ENCODE measurements around the gene LONP2.
"Not testable (repeated sequence)": the region's sequence is repeated elsewhere in the genome, so short reads cannot be mapped to it uniquely, and the experiment has no call there.

LONP2 gene

DNA sequence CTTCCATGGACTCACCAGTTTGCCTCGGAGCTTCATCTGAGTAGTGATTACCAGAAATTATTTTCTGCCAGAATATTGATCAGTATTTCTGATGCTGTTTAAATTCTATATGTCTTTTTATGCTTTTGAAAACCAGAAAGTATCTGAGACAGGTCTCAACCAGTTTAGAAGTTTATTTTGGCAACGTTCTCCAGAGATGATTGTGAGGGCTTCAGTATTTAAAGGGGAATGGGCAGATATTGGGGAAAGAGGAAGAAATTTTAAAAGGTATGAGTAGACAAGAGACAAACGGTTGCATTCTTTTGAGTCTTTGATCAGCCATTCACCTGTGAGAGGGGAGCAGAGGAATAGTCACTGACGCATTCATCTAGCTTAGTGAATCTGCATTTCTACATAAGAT is 47.7 kb downstream of the LONP2 start:
- DNase-seq: no peak

DNA sequence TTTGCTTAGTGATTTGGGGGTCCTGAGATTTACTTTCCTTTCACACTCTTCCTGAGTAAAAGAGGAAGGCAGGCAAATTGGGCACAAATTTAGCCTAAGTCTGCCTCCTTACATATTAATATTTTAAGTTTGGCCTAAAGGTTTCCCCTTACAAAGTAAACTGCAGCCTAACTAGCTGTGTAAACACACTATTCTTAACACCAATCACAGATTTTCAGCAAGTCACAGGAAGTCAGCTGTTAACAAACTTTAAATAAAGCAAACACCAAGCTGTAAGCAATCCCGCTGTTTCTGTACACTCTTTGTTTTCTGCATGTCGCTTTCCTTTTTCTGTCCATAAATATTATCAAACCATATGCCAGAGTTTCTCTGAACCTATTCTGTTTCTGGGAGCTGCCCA is 48.4 kb downstream of the LONP2 start:
- DNase-seq: no peak

DNA sequence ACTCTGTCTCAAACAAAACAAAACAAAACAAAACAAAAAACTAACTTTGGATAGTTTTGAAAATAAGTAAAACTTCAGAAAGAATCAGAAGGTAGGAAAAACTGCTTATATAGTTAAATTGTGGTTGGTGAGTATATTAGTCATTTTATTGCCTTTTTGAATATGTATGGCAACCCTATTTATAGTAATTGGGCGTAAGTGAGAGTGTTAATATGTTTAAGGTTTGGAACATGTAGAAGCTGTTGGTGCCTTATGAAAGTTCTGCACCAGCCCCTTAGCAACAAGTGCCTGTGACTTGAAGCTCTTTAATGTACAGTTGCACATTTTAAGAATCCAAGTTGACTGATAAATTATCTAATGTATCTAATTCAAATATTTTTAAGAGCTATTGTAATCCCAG is 50.6 kb downstream of the LONP2 start:
- DNase-seq: no peak

DNA sequence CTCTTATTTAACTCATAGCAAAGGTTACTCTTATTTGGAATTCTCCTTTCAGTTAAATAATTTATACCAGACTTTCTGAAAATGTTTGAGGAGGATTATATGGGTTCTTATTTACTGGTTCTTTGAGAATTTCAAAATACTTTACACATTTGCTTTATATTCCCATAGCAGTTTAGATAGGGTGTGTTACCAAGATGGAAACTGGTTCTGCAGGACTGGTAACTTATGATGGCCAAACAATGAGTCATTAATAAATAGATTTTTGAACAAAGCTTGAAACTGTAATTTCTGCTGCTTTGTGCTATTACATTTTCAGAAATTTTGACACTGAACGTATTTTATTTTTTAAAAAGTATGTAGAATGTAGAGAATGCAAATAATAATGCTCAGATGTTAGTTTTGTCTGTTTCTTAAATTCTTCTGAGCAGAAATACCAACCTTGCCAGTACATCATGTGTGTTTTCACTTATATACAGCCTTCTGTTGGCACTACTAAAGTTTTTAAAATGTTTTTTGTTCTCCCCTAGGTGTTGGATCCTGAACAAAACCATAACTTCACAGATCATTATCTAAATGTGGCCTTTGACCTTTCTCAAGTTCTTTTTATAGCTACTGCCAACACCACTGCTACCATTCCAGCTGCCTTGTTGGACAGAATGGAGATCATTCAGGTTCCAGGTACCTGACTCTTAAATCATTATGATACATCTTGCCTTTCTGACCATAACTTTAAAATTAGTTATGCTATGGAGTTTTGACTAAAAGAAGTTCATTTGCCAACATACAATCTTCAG is 51.6 kb downstream of the LONP2 start:
- no peak for DNase-seq

DNA sequence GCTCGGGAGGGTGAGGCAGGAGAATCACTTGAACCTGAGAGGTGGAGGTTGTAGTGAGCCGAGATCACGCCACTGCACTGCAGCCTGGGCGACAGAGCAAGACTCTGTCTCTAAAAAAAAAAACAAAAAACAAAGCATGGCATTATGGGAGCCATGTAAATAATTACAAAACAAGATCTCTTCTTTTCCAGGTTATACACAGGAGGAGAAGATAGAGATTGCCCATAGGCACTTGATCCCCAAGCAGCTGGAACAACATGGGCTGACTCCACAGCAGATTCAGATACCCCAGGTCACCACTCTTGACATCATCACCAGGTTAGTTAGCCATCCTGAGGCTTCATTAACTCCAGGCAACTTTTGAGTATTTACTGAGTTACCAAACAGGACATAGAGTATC is 55.4 kb downstream of the LONP2 start:
- no peak for DNase-seq

DNA sequence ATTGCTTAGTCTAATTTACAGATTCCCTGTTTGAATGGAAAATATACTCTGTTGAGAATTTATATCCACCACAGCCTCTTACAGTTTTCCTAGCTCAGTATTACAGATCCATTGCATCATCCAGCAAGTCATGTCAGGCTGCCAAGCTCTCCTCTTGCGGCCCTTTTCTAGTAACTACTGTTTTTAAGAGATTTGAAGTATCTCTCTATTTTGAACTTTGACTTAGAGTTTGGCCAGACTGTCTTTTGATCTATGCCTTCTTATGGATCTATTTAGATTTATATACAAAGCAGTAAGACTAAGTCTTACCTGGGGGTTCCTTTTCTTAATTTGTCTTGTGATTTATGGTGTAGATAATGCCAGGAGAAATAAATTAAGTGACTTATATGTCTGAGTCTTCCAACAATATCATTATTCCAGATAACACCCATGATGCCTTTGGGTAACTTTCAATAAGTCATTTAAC is 56.3 kb downstream of the LONP2 start:
- DNase-seq: no peak

DNA sequence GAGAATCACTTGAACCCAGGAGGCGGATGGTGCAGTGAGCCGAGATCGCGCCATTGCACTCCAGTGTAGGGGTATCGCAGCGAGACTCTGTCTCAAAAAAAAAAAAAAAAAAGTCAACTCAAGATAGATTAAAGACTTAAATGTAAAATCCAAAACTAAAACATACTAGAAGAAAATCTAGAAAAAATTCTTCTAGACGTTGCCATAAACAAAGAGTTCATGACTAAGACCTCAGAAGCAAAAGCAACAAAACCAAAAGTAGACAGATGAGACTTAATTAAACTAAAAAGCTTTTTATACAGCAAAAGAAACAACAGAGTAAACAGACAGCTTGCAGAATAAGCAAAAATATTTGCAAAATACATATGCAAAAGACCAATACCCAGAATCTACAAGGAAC is 64.4 kb downstream of the LONP2 start:
- no peak for DNase-seq

DNA sequence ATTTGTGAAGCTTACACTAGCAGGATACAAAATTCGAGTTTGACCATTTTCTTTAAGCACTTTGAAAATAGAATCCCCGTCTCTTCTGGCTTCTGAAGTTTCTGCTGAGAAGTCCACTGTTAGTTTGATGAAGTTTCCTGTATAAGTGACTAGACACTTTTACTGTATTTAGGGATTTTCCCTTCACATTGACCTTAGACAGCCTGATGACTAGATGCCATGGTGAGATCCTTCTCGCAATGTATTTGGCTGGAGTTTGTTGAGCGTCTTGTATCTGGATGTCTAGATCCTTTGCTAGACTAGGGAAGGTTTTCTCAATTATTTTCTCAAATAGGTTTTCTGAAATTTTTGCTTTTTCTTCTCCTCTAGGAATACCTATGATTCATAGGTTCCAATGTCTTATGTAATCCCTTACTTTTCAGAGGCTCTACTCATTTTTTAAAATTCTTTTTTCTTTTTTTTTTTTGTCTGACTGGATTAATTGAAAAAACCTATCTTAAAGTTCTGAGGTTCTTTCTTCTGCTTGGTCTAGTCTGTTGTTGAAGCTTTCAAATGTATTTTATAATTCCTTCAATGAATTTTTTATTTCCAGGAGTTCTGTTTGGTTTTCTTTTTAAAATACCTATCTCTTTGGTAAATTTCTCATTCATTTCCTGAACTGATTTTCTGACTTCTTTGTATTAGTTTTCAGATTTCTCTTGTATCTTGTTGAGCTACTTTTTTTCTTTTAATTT is 67.0 kb downstream of the LONP2 start:
- no peak for DNase-seq

DNA sequence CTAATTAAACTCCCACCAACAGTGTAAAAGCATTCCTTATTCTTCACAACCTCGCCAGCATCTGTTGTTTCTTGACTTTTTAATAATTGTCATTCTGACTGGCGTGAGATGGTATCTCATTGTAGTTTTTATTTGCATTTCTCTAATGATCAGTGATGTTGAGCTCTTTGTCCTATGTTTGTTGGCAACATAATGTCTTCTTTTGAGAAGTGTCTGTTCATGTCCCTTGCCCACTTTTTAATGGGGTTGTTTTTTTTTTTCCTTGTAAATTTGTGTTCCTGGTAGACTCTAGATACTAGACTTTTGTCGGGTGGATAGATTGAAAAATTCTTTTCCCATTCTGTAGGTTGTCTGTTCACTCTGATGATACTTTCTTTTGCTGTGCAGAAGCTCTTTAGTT is 69.8 kb downstream of the LONP2 start:
- DNase-seq: not testable (repeated sequence)

DNA sequence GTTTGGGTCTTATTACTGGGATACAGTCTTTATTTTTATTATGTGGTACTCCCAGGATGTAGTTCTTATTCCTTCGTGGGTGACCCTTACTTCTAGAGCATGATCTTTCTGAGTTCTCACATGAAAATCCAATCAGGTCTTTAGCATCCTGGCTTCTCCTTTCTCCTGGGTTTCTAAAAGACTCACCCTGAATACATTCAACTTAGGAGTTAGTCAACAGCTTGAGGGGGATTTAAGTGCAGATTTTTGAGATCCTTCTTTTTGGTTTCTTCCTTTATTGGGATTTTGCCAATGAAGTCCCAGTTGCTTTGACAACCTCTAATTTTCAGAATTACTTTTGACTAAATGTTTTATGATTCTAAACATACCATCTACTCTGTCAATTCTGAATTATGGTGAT is 72.9 kb downstream of the LONP2 start:
- no peak for DNase-seq

DNA sequence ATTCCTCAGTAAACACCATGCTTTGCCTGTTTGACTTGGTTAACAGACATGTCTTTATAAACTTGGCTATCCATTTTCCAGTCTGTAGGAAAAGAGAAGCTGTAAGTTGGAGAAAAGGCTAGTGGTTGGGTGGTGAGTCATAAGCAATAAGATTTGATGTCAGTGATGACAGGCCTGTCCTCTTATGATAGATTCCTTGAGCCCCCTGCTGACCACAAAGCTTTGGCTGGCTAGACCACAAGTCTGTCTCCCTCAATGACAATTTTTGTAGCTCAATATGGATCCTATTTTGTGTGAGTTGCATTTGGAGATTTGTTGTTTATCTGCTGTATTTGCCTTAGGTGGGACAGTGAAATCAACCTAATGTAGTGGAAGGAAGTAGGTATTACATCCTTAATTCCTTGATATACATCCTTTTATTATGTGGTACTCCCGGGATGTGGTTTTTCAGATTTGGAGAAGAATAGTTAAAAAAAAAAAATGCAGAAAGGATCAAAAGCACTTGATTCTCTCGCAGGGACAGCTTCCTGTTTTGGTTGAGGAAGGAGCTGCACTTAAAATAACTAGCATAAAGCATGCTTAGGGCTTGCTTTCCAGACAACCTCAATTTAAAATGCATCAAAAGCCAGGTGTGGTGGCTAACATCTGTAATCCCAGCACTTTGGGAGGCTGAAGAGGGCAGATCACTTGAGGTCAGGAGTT is 73.7 kb downstream of the LONP2 start:
- DNase-seq: no peak

DNA sequence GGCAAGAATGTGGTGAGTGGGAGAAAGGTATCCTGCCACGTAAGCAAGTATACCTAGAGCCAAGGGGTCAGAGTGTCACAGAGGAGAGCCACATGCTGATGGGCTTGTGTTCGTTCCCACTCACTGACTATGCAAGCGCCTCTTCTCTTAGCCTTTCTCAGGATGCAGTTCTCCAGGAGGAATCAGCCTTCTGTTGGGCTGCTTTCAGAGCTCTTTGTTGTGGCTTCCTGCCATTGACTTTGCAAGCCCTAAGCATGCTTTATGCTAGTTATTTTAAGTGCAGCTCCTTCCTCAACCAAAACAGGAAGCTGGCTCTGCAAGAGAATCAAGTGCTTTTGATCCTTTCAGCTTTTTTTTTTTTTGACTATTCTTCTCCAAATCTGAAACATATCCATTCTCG is 74.5 kb downstream of the LONP2 start:
- DNase-seq: no peak

DNA sequence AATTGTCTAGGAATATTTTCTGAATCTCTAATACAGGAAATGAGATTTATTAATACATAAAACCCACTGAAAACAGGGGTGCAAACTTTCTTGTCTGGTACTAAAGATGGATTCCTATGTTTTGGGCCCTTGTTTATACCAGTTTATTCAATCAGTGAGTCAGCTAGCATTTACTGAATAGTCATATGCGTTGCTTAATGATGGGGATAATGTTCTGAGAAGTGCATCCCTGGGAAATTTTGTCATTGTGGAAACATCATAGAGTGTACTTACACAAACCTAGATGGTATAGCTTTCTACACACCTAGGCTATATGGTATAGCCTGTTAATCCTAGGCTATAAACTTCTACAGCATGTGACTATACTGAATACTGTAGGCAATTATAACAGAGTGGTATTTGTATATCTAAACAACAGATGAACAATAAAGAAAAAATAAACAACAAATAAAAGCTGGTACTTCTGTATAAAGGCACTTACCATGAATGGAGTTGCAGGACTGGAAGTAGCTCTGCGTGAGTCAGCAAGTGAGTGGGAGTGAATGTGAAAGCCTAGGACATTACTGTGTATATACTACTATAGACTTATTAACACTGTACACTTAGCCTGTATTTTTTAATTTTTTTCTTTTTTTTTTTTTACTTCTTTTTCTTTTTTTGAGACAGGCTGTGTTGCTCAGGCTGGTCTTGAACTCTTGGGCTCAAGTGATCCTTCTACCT is 77.4 kb downstream of the LONP2 start:
- no peak for DNase-seq

DNA sequence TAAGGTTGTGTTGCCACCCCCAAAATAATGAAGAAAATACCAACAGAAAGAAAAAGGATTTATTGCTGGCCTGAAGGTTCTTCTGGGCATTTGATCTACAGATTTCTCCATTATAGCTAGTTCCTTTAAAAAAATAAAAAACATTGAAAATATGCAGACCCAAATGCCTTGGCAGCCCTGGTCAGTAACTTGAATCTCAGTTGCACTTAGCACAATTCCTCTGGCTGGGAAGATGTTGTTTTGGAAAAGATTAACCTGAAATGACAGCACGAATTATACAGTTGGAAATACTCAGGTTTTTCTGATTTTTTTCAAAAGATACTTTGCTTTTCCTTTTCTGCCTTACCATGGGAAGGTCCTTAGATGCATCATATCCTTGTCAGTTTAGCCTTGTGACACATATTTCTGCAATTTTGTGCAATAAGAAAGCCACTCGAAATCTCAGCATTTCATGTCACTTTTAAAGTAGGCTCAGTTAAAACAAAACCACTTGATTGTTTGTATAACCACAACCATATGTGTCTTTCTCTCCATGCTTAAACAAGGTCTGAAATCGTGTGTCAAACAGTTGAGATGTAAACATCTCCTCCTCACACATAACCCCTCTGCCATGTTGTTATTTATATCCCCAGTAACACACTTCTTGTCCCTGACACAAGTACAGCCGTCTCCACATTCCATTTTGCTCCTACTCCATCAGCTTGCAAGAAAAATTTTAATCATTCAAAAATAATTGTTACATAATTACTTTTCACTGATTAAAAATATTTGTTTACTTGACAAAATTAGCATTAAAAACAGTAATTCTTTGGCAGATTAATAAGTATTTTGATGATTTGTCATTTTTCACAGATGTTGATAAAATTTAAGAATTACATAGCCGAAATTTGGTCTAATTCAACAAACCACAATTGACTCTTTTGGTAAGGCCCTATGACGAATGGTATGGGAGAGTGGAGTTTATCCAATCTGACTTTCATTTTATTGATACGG is 80.0 kb downstream of the LONP2 start:
- DNase-seq: no peak

DNA sequence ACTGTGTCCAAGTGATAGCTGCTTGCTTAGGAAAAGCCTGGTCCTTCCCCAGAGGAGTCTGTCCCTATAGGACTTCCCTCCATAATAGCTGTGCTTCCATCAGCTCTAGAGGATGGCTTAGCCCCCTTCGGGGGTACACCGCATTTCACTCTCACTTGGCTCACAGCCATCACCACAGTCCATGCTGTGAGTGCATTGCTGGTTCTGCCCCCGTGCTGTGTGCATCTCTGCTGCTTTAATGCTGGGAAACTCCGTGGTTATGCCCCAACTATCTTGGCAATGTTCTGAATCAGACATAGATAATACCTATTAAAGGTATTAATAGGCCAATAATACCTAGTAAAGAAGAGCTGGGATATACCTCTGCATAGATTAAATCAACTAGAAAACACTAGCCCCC is 82.8 kb downstream of the LONP2 start:
- DNase-seq: no peak

DNA sequence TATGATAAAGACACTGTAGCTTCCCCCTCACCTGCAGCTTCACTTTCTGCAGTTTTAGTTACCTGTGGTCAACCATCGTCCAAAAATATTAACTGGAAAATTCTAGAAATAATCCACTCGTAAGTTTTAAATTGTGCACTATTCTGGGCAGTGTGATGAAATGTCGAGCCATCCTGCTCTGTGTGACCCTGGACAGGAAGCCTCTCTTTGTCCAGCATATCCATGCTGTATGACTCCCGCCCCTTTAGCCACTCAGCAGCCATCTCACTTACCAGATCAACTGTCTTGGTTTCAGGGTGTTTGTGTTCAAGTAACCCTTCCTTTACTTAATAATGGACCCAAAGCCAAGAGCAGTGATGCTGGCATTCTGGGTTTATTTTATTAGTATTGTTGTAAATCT is 85.0 kb downstream of the LONP2 start:
- DNase-seq: no peak

DNA sequence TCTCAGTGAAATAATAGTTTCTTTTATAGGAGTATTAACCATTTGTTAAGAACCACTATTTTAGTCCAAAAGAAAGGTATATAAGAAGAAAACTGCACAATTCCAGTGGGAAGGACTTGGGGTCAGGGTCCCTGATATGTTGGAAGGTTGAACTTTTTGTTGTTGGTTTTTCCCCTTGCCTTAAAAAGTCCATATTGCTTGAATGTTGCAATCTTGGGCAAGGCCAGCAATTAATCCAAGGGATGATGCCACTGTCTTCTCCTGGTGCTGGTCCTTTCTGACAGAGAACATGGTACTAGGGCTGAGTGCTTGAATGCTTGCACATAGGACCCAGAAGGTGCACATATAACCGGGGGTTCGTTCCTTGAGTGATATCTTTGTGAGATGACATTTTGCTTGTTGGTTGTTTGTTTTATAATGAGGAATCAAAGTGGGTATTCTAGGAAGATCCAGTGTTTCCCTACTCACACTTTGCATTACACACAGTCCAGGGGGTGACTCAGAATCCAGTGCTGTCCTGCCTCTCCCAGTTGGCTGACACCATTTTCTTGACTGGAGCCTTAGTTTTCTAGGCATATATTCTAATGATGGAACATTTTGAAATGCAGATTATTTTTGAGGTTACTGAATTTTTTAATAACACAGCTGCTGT is 86.2 kb downstream of the LONP2 start:
- DNase-seq: no peak

DNA sequence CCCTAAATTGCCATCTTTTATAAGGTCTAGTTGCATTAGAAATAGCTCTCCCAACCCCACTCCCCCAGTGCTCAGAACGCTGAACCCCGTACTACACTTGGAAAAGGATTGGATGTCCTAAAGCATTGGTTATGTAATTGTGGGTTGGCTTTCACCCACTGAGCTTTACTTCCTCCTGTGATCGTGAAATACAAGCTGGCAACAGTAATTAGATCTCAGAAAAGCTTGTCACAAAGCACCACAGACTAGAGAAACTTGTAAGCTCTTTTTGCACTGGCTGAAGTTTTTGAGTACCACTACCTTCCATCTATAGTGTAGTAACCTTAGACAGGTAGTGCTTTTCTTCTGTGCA is 86.7 kb downstream of the LONP2 start:
- DNase-seq: no peak

DNA sequence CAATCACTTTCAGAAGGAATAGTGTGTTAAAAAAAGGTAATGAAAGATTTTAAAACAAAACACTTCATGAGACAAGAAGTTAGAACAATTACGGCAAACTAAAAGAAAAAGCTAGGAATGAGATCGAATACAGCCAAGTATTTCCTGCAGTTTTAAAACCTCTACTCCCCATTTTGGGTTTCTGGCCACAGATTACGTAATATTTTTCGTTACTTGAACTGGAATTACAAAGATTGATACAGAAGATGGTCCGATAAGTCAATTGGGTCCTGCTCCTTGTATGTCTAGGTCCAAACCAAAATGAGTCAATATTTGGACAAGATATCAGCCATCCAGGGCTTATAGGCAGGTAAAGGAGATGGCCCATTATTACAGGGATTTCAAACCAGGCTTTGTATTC is 88.9 kb downstream of the LONP2 start:
- DNase-seq: no peak

DNA sequence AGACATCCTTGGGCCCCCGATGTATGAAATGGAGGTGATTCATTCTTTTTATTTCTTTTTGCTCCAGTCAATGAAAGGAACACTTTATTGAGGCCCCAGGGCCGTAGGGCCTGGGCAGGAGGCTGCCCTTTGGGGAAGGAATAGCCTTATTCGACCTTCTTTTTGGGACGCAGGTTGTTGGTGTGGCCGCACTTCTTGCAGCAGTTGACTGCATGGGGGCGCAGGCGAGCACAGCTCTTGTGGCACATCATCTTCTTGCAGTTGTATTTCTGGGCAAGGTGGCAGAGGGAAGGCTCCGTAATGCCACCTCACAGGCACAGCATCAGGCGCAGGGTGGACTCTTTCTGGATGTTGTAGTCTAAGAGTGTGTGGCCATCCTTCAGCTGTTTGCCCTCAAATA is 90.2 kb downstream of the LONP2 start:
- no peak for DNase-seq

DNA sequence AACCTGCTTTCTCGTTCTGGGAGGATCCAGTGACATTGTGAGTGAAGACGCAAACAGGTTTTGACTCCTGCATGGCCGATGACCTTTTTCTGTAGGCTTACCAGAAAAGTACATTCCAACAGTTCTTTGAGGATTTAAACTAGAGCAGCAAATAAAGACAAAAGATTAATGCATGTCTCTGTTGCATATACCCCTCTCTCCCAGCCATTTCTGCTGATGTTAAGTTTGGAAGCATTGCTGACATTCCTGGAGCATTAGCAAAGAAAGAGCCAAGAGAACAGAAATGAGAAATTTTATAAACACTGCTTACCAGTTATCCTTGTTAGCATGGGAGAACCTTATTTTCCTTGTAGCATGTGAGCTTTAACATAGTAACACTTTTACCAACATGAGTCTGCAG is 91.9 kb downstream of the LONP2 start:
- DNase-seq: no peak

DNA sequence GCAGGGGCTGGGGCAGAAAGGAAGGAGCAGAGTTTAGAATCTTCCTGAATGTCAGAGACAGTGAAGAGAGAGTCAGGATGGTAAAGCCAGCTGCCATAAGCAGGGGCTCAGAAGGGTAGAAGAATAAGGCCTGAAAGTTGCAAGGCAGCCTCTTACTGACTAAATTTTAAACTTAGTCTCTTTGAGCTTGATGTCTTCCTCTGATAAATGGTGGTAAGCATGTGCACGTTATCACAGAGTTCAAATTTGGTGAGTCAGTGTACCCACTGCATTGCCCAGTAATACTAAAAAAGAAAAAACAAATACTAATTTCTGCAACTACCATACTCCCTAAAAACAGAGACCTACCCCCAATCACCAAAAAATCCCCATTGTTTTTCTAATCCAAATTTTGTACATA is 96.0 kb downstream of the LONP2 start:
- DNase-seq: no peak

Measured in DMS 273 treated with DMSO at 0.1 percent for 48 hours (cell line).